WTC11 (cell line): ENCODE results near the gene TMEM266. TPM values are rescaled to one million over a fixed set of nuclear protein-coding genes. Genes with fewer than 3 reads are reported as not detected.

Experiments used
- ATAC-seq: fragments of 200-7000 bp; cut with Tn5 transposase; 2 replicates; pipeline ENCODE4 v1.10.0; 2021; ENCODE audit warnings: mild to moderate bottlenecking, moderate library complexity
- CTCF ChIA-PET: fragments of 300-600 bp; sonication (Branson Sonifier 250); formaldehyde crosslinking; loops from one replicate; lab custom pipeline; 2021; ENCODE audit warnings: antibody characterized with exemption; lab: Charles Lee
- POLR2A ChIA-PET: fragments of 350-600 bp; sonication (Branson Sonifier 250); formaldehyde crosslinking; loops from one replicate; lab custom pipeline; 2021; ENCODE audit warnings: antibody characterized with exemption; lab: Charles Lee
- DNase-seq: peaks from one replicate; pipeline ENCODE4 v3.0.0; 2021; ENCODE audit warnings: low spot score
- H3K27ac Mint-ChIP-seq: 2 replicates; pipeline ENCODE4 v1.8.0; 2021; ENCODE audit warnings: mixed read lengths
- H3K27me3 Mint-ChIP-seq: 2 replicates; pipeline ENCODE4 v1.8.0; 2021; ENCODE audit warnings: low read depth, mild to moderate bottlenecking, moderate library complexity, mixed read lengths
- H3K36me3 Mint-ChIP-seq: 2 replicates; pipeline ENCODE4 v1.8.0; 2021; ENCODE audit warnings: mixed read lengths
- H3K4me1 Mint-ChIP-seq: 2 replicates; pipeline ENCODE4 v1.8.0; 2022; ENCODE audit warnings: mixed read lengths
- H3K4me3 Mint-ChIP-seq: 2 replicates; pipeline ENCODE4 v1.8.0; 2021; ENCODE audit warnings: mild to moderate bottlenecking, moderate library complexity, mixed read lengths
- H3K9me3 Mint-ChIP-seq: 2 replicates; pipeline ENCODE4 v1.8.0; 2021; ENCODE audit warnings: mixed read lengths
- CBFB ChIP-seq: sonication (generic); formaldehyde crosslinking; IDR thresholded peaks from 2 replicates; pipeline ENCODE4 v1.8.1; 2022; ENCODE audit warnings: mild to moderate bottlenecking, low read depth, missing genetic modification reagents
- CREB1 ChIP-seq: sonication (generic); formaldehyde crosslinking; IDR thresholded peaks from 2 replicates; pipeline ENCODE4 v1.8.0; 2023; ENCODE audit warnings: mild to moderate bottlenecking, missing genetic modification reagents
- ESRRA ChIP-seq: sonication (generic); formaldehyde crosslinking; IDR thresholded peaks from 2 replicates; pipeline ENCODE4 v1.8.1; 2022; ENCODE audit warnings: mild to moderate bottlenecking, missing genetic modification reagents, borderline replicate concordance
- FOXP1 ChIP-seq: sonication (generic); formaldehyde crosslinking; IDR thresholded peaks from 2 replicates; pipeline ENCODE4 v1.8.0; 2022; ENCODE audit warnings: missing genetic modification reagents, mild to moderate bottlenecking, moderate library complexity, borderline replicate concordance
- GABPB1 ChIP-seq: sonication (generic); formaldehyde crosslinking; IDR thresholded peaks from 2 replicates; pipeline ENCODE4 v1.8.1; 2023; ENCODE audit warnings: mild to moderate bottlenecking, missing genetic modification reagents
- GTF2I ChIP-seq: fragments of 250-450 bp; sonication (Bioruptor Pico); conservative IDR thresholded peaks from 2 replicates; pipeline ENCODE4 v1.4.0; 2021; ENCODE audit warnings: mild to moderate bottlenecking
- JAZF1 ChIP-seq: fragments of 250-450 bp; sonication (Bioruptor Pico); IDR thresholded peaks from 2 replicates; pipeline ENCODE4 v1.9.0; 2021; ENCODE audit warnings: moderate library complexity, mild to moderate bottlenecking, inconsistent platforms
- KAT7 ChIP-seq: sonication (generic); formaldehyde crosslinking; IDR thresholded peaks from 2 replicates; pipeline ENCODE4 v1.8.1; 2023; ENCODE audit warnings: missing genetic modification reagents, mild to moderate bottlenecking, borderline replicate concordance
- MXD4 ChIP-seq: fragments of 250-450 bp; sonication (Bioruptor Pico); IDR thresholded peaks from 2 replicates; pipeline ENCODE4 v1.8.0; 2021; ENCODE audit warnings: mild to moderate bottlenecking, moderate library complexity, borderline replicate concordance
- MYBL2 ChIP-seq: sonication (generic); formaldehyde crosslinking; IDR thresholded peaks from 2 replicates; pipeline ENCODE4 v1.8.1; 2023; ENCODE audit warnings: mild to moderate bottlenecking, moderate library complexity, missing genetic modification reagents
- ZNF423 ChIP-seq: fragments of 250-450 bp; sonication (Bioruptor Pico); IDR thresholded peaks from 2 replicates; pipeline ENCODE4 v2.1.2; 2022; ENCODE audit warnings: mild to moderate bottlenecking, moderate library complexity
- total RNA-seq: library from RNA; stranded (reverse); gene quantifications from 3 replicates; pipeline ENCODE4 v1.2.3, GENCODE V29; 2021
- TF ChIP-seq, protein P1 (sequence below): sonication (generic); formaldehyde crosslinking; IDR thresholded peaks from 2 replicates; pipeline ENCODE4 v1.8.0; 2023; ENCODE audit warnings: missing genetic modification reagents
- TF ChIP-seq, protein P2 (sequence below): sonication (generic); formaldehyde crosslinking; IDR thresholded peaks from 2 replicates; pipeline ENCODE4 v1.8.1; 2022; ENCODE audit warnings: low read depth, mild to moderate bottlenecking, moderate library complexity, missing genetic modification reagents, borderline replicate concordance
- TF ChIP-seq, protein P3 (sequence below): fragments of 250-450 bp; sonication (Bioruptor Pico); IDR thresholded peaks from 2 replicates; pipeline ENCODE4 v1.8.0; 2021; ENCODE audit warnings: mild to moderate bottlenecking
- TF ChIP-seq, protein P4 (sequence below): sonication (generic); formaldehyde crosslinking; IDR thresholded peaks from 2 replicates; pipeline ENCODE4 v1.8.1; 2023; ENCODE audit warnings: mild to moderate bottlenecking, moderate library complexity, missing genetic modification reagents
- TF ChIP-seq, protein P5 (sequence below): sonication (generic); formaldehyde crosslinking; conservative IDR thresholded peaks from 2 replicates; pipeline ENCODE4 v1.8.1; 2022; ENCODE audit warnings: mild to moderate bottlenecking, missing genetic modification reagents
- TF ChIP-seq, protein P6 (sequence below): sonication (generic); formaldehyde crosslinking; IDR thresholded peaks from 2 replicates; pipeline ENCODE4 v1.8.0; 2023; ENCODE audit warnings: mild to moderate bottlenecking, missing genetic modification reagents

TMEM266 gene
- total RNA-seq, 1 experiment from 2014 or later = 8.6 TPM

DNA sequence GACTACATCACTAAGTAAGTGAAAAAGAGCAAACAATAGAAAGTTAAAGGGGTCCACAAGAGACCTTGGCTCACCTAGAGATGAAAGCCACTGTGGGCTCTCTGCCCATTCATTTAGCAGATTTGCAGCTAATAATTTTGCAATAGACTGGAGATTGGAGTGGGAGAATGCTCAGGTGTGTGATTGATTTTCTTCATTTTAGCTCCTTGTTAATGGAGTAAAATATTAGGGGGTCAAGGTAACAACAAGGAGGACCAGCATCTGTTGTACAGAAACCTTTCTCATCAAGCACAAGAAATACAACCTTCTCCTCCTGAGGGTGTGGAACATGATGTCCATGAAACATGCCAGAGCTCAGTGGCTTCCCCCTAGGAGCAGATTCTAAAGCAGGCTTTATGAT, 63.2 kb downstream of the TMEM266 start:
- H3K36me3 Mint-ChIP-seq = no peaks in the 10 kb centered on the region
- POLR2A ChIA-PET = interaction anchor here (0.5 kb wide), 1 partner anchor 63 kb away, joined by 3 read pairs; the partner anchor contains the start of gene TMEM266
- ATAC-seq (no peak), DNase-seq (no peak)
- H3K27ac Mint-ChIP-seq = no peak overlapping the region
- peaks cover 8% of the 10 kb centered on the region for H3K9me3 Mint-ChIP-seq
- peaks cover 2% of the 10 kb centered on the region for H3K4me1 Mint-ChIP-seq
- H3K27me3 Mint-ChIP-seq = no peaks in the 10 kb centered on the region
- TF ChIP-seq, protein P1, sequence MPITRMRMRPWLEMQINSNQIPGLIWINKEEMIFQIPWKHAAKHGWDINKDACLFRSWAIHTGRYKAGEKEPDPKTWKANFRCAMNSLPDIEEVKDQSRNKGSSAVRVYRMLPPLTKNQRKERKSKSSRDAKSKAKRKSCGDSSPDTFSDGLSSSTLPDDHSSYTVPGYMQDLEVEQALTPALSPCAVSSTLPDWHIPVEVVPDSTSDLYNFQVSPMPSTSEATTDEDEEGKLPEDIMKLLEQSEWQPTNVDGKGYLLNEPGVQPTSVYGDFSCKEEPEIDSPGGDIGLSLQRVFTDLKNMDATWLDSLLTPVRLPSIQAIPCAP (CRISPR knock-in tag) = no peak
- TF ChIP-seq ZNF423 (no peak), GABPB1 (no peak), GTF2I (CRISPR knock-in tag) (no peak), MXD4 (CRISPR knock-in tag) (no peak), CBFB (no peak), CREB1 (no peak), KAT7 (CRISPR knock-in tag) (no peak)
- TF ChIP-seq, protein P2, sequence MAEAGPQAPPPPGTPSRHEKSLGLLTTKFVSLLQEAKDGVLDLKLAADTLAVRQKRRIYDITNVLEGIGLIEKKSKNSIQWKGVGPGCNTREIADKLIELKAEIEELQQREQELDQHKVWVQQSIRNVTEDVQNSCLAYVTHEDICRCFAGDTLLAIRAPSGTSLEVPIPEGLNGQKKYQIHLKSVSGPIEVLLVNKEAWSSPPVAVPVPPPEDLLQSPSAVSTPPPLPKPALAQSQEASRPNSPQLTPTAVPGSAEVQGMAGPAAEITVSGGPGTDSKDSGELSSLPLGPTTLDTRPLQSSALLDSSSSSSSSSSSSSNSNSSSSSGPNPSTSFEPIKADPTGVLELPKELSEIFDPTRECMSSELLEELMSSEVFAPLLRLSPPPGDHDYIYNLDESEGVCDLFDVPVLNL (CRISPR knock-in tag) = no peak
- TF ChIP-seq, protein P3, sequence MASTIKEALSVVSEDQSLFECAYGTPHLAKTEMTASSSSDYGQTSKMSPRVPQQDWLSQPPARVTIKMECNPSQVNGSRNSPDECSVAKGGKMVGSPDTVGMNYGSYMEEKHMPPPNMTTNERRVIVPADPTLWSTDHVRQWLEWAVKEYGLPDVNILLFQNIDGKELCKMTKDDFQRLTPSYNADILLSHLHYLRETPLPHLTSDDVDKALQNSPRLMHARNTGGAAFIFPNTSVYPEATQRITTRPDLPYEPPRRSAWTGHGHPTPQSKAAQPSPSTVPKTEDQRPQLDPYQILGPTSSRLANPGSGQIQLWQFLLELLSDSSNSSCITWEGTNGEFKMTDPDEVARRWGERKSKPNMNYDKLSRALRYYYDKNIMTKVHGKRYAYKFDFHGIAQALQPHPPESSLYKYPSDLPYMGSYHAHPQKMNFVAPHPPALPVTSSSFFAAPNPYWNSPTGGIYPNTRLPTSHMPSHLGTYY = no peak
- TF ChIP-seq, protein P4, sequence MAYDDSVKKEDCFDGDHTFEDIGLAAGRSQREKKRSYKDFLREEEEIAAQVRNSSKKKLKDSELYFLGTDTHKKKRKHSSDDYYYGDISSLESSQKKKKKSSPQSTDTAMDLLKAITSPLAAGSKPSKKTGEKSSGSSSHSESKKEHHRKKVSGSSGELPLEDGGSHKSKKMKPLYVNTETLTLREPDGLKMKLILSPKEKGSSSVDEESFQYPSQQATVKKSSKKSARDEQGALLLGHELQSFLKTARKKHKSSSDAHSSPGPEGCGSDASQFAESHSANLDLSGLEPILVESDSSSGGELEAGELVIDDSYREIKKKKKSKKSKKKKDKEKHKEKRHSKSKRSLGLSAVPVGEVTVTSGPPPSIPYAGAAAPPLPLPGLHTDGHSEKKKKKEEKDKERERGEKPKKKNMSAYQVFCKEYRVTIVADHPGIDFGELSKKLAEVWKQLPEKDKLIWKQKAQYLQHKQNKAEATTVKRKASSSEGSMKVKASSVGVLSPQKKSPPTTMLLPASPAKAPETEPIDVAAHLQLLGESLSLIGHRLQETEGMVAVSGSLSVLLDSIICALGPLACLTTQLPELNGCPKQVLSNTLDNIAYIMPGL (CRISPR knock-in tag) = no peak
- TF ChIP-seq, all 79 proteins: peak for 0
- no peak overlapping the region for H3K4me3 Mint-ChIP-seq
- CTCF ChIA-PET = interaction anchor here (0.6 to 2.0 kb wide), 2 partner anchors 16 to 37 kb away, joined by 3 to 9 read pairs; no protein-coding TSS in a partner anchor

DNA sequence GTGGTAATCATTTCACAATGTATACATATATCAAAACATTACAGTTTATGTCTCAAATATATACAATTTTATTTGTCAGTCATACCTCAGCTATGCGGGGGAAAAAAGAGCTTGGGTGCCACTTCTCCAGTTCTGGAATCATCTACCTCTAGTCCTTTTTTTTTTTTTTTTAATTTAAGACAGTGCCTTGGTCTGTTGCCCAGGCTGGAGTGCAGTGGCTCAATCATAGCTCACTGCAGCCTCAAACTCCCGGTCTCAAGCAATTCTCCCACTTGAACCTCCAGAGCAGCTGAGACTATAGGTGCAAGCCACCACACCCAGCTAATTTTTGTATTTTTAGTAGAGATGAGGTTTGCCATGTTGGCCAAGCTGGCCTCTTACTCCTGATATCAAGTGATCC, 67.4 kb downstream of the TMEM266 start:
- Mint-ChIP-seq H3K27ac (no peak overlapping the region), H3K27me3 (no peaks in the 10 kb centered on the region), H3K9me3 (peaks cover 8% of the 10 kb centered on the region), H3K36me3 (no peaks in the 10 kb centered on the region), H3K4me3 (no peak overlapping the region), H3K4me1 (0 out of 2 replicates have a peak, but pooled peaks cover 6% of the 10 kb centered on the region)
- TF ChIP-seq FOXP1 (CRISPR knock-in tag) (no peak), ESRRA (CRISPR knock-in tag) (no peak), MYBL2 (CRISPR knock-in tag) (no peak), JAZF1 (CRISPR knock-in tag) (no peak)
- TF ChIP-seq, protein P5, sequence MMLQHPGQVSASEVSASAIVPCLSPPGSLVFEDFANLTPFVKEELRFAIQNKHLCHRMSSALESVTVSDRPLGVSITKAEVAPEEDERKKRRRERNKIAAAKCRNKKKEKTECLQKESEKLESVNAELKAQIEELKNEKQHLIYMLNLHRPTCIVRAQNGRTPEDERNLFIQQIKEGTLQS (CRISPR knock-in tag) = no peak
- TF ChIP-seq, protein P2 (CRISPR knock-in tag) = no peak
- TF ChIP-seq, protein P6, sequence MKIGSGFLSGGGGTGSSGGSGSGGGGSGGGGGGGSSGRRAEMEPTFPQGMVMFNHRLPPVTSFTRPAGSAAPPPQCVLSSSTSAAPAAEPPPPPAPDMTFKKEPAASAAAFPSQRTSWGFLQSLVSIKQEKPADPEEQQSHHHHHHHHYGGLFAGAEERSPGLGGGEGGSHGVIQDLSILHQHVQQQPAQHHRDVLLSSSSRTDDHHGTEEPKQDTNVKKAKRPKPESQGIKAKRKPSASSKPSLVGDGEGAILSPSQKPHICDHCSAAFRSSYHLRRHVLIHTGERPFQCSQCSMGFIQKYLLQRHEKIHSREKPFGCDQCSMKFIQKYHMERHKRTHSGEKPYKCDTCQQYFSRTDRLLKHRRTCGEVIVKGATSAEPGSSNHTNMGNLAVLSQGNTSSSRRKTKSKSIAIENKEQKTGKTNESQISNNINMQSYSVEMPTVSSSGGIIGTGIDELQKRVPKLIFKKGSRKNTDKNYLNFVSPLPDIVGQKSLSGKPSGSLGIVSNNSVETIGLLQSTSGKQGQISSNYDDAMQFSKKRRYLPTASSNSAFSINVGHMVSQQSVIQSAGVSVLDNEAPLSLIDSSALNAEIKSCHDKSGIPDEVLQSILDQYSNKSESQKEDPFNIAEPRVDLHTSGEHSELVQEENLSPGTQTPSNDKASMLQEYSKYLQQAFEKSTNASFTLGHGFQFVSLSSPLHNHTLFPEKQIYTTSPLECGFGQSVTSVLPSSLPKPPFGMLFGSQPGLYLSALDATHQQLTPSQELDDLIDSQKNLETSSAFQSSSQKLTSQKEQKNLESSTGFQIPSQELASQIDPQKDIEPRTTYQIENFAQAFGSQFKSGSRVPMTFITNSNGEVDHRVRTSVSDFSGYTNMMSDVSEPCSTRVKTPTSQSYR (CRISPR knock-in tag) = no peak
- TF ChIP-seq, protein P1 (CRISPR knock-in tag) = no peak
- POLR2A ChIA-PET = no interaction called here
- DNase-seq (no peak), ATAC-seq (no peak)
- CTCF ChIA-PET = interaction anchor here (0.6 to 2.3 kb wide), 4 partner anchors 11 to 198 kb away, joined by 3 to 13 read pairs (median 7); no protein-coding TSS in a partner anchor
